ENCODE data around the gene TRRAP. TPM values are rescaled to one million over a fixed set of nuclear protein-coding genes. Genes with fewer than 3 reads are reported as not detected.

Gene TRRAP
- total and polyA plus RNA-seq, 4 donors = 4.3 to 22.7 (median 10.1) TPM

- Histone ChIP-seq H3K27me3 (ENCODE audit: control insufficient read depth in 4 of 4, insufficient read depth in 4 of 4, low read length in 3 of 4) (no peaks in the 10 kb centered on the region), H3K9ac (ENCODE audit: low read depth in 1 of 2, low read length in 2 of 2) (no peak overlapping the region), H3K4me1 (ENCODE audit: control insufficient read depth in 4 of 4, insufficient read depth in 4 of 4, low read length in 3 of 4) (no peaks in the 10 kb centered on the region), H3K36me3 (ENCODE audit: control insufficient read depth in 4 of 4, insufficient read depth in 3 of 4, low read depth in 1 of 4, low read length in 3 of 4) (peaks cover 26 to 75% (median 55%) of the 10 kb centered on the region in 4 donors), H3K27ac (ENCODE audit: low read depth in 1 of 2, low read length in 2 of 2) (no peak overlapping the region), H3K4me3 (ENCODE audit: low read depth in 1 of 3, low read length in 3 of 3) (no peak overlapping the region), H3K9me3 (ENCODE audit: control insufficient read depth in 4 of 4, low read length in 3 of 4) (no peaks in the 10 kb centered on the region)
- 96% methylated on average over 3 of the region's 3 CpGs for WGBS
- TF ChIP-seq HNF4A (conservative IDR thresholded peaks at IDR 0.05) = no peak
- TF ChIP-seq MAX (IDR thresholded peaks at IDR 0.05) = no peak
- TF ChIP-seq FOXA1 (IDR thresholded peaks at IDR 0.05) = no peak
- TF ChIP-seq, protein P1, sequence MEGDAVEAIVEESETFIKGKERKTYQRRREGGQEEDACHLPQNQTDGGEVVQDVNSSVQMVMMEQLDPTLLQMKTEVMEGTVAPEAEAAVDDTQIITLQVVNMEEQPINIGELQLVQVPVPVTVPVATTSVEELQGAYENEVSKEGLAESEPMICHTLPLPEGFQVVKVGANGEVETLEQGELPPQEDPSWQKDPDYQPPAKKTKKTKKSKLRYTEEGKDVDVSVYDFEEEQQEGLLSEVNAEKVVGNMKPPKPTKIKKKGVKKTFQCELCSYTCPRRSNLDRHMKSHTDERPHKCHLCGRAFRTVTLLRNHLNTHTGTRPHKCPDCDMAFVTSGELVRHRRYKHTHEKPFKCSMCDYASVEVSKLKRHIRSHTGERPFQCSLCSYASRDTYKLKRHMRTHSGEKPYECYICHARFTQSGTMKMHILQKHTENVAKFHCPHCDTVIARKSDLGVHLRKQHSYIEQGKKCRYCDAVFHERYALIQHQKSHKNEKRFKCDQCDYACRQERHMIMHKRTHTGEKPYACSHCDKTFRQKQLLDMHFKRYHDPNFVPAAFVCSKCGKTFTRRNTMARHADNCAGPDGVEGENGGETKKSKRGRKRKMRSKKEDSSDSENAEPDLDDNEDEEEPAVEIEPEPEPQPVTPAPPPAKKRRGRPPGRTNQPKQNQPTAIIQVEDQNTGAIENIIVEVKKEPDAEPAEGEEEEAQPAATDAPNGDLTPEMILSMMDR (IDR thresholded peaks at IDR 0.05; ENCODE audit: low read depth, low read length, missing input control) = no peak
- TF ChIP-seq NR2F2 (IDR thresholded peaks at IDR 0.05) = no peak
- no peak for TF ChIP-seq HNF4G (IDR thresholded peaks at IDR 0.05)
- no peak for TF ChIP-seq EGR1 (IDR thresholded peaks at IDR 0.05; ENCODE audit: low read depth in 2 of 2)
- no peak for TF ChIP-seq RXRA (IDR thresholded peaks at IDR 0.05)
- no peak for TF ChIP-seq YY1 (IDR thresholded peaks at IDR 0.05)
- TF ChIP-seq, protein P2, sequence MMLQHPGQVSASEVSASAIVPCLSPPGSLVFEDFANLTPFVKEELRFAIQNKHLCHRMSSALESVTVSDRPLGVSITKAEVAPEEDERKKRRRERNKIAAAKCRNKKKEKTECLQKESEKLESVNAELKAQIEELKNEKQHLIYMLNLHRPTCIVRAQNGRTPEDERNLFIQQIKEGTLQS (IDR thresholded peaks at IDR 0.05) = no peak
- no peak for TF ChIP-seq TAF1 (conservative IDR thresholded peaks at IDR 0.05)
- TF ChIP-seq GABPA (IDR thresholded peaks at IDR 0.05 in 1 of 2, conservative IDR thresholded peaks at IDR 0.05 in 1 of 2) = no peak
- TF ChIP-seq FOXA2 (IDR thresholded peaks at IDR 0.05) = no peak
- TF ChIP-seq ZBTB33 (IDR thresholded peaks at IDR 0.05) = no peak
- DNase-seq (ENCODE audit: low spot score) = no peak
Observed at GRCh38 chr7:98910427-98910826, 32.1 kb downstream of the TRRAP start.

DNA sequence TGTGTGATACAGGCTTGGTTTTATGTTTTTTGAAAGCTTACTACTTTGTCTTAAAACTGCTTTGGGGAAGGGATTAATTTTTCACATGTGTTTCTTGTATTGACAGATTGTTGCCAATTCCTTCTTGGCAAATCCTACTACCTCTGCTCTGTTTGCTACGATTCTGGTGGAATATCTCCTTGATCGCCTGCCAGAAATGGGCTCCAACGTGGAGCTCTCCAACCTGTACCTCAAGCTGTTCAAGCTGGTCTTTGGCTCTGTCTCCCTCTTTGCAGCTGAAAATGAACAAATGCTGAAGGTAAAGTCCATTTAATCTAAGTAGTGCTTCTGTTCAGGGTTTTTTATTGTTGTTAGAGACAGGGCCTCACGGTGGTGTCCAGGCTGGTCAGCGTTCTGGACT, 33.6 kb downstream of the TRRAP start:
- H3K9me3 ChIP-seq (ENCODE audit: control insufficient read depth in 4 of 4, low read length in 3 of 4) = no peaks in the 10 kb centered on the region
- no peaks in the 10 kb centered on the region for H3K27me3 ChIP-seq (ENCODE audit: control insufficient read depth in 4 of 4, insufficient read depth in 4 of 4, low read length in 3 of 4)
- H3K4me1 ChIP-seq (ENCODE audit: control insufficient read depth in 4 of 4, insufficient read depth in 4 of 4, low read length in 3 of 4) = no peaks in the 10 kb centered on the region
- DNase-seq (ENCODE audit: low spot score) = no peak
- H3K4me3 ChIP-seq (ENCODE audit: low read depth in 1 of 3, low read length in 3 of 3) = no peak overlapping the region
- TF ChIP-seq NR2F2 (IDR thresholded peaks at IDR 0.05) = no peak
- no peak for TF ChIP-seq RXRA (IDR thresholded peaks at IDR 0.05)
- no peak for TF ChIP-seq FOXA1 (IDR thresholded peaks at IDR 0.05)
- no peak for TF ChIP-seq SP1 (IDR thresholded peaks at IDR 0.05)
- no peak for TF ChIP-seq GABPA (IDR thresholded peaks at IDR 0.05 in 1 of 2, conservative IDR thresholded peaks at IDR 0.05 in 1 of 2)
- no peak for TF ChIP-seq JUND (IDR thresholded peaks at IDR 0.05)
- no peak overlapping the region for H3K27ac ChIP-seq (ENCODE audit: low read depth in 1 of 2, low read length in 2 of 2)
- no peak overlapping the region for H3K9ac ChIP-seq (ENCODE audit: low read depth in 1 of 2, low read length in 2 of 2)
- WGBS = 84% methylated on average over 5 of the region's 5 CpGs
- H3K36me3 ChIP-seq (ENCODE audit: control insufficient read depth in 4 of 4, insufficient read depth in 3 of 4, low read depth in 1 of 4, low read length in 3 of 4) = peaks cover 31 to 76% (median 60%) of the 10 kb centered on the region in 4 donors
